GM12874 (cell line): ENCODE measurements around the gene GGT5.
"Not testable (repeated sequence)": the region's sequence is repeated elsewhere in the genome, so short reads cannot be mapped to it uniquely, and the experiment has no call there.

Experiments
- TF ChIP-seq, protein P1 (sequence below): IDR thresholded peaks from 2 replicates; pipeline ENCODE4 v1.5.1; 2011; ENCODE audit warnings: low read depth, mild to moderate bottlenecking, control low read depth, low read length, moderate library complexity; ENCODE audit not compliant: insufficient read depth

Gene GGT5

GRCh38 chr22:24245030-24245431, at the start of gene GGT5:
Gene GGT5, minus strand, starts transcription at chr22:24245082. Its CDS starts 357 bp downstream, at chr22:24244725.
- TF ChIP-seq, protein P1, sequence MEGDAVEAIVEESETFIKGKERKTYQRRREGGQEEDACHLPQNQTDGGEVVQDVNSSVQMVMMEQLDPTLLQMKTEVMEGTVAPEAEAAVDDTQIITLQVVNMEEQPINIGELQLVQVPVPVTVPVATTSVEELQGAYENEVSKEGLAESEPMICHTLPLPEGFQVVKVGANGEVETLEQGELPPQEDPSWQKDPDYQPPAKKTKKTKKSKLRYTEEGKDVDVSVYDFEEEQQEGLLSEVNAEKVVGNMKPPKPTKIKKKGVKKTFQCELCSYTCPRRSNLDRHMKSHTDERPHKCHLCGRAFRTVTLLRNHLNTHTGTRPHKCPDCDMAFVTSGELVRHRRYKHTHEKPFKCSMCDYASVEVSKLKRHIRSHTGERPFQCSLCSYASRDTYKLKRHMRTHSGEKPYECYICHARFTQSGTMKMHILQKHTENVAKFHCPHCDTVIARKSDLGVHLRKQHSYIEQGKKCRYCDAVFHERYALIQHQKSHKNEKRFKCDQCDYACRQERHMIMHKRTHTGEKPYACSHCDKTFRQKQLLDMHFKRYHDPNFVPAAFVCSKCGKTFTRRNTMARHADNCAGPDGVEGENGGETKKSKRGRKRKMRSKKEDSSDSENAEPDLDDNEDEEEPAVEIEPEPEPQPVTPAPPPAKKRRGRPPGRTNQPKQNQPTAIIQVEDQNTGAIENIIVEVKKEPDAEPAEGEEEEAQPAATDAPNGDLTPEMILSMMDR, result not testable (repeated sequence)

- TF ChIP-seq, protein P1, result no peak
These were observed 46.8 kb upstream of the GGT5 start for GRCh38 chr22:24291515-24292201.

DNA sequence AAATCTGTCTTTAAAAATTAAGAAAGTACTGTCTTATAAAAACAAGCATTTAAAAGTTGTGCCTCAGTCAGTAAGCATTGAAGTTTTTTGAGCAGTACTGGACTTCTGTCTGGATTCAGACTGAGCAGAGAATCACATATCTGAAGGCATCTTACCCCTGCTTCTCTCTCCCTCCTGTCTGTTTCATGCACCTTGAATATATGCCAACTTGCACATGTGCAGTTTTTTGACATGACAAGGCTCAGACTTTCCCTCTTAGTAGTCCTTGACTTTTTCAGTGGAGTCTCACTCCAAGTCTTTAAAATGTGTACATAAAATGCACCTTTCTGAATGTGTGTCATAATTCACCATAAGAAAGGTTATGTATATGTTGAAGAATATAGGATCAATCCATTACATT, 45.6 kb upstream of the GGT5 start:
- TF ChIP-seq, protein P1, result no peak

DNA sequence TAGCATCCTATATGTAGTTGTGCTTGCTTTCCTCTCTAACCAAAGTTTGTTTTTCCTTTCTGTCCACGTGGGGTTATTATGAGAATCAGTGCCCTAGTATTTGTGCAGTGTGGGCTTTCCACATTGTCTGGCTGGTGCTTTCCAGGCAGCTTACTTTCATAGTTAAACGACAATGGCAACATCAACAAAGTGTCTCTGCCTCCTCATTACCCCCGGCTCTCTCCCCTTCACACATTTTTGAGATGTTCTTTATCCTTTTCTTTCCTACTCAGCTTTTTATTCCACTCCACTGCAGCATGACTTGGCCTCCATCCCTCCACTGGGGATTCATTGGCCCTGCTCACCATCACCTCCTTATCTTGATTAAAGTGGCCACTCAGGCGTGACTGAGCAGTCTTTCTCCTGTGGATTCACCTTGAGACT, 44.9 kb upstream of the GGT5 start:
- TF ChIP-seq, protein P1, result no peak

DNA sequence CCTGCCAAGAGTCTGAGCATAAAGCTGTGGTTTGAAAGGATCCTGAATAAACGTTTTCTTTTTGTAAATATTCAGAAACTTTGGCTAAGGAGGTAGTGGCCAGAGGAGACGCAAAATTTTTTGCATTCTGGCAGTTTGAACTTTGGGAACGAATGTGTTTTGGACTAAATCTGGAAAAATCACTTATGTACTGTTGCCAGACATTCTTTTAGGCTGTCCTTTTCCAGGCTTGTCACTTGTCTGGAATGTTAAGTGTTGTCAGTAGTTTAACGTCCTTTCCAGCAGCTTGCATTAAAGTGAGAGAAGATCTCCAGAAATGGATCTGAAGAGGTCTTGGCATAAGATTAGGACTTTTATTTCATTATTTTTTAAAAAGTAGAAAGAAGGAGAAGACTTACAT, 44.2 kb upstream of the GGT5 start:
- TF ChIP-seq, protein P1, result no peak

DNA sequence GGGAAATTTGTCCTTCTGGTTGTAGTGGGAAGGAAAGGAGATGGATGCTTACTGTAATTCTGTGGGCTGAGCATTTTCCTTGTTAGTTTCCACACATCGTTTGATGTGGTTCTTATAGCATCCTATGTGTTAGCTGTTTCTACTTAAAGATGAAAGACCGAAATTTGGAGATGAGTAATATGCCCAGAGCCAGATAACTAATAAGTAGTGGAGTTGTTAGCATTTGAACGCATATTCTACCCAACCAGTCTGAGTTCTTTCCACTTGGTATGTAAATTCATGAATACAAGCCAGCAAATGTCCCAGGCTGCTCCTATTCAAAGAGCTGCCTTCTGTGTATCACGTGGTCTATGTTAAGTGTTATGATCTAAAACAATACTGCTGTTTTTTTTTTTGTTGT, 40.4 kb upstream of the GGT5 start:
- TF ChIP-seq, protein P1, result no peak

- TF ChIP-seq, protein P1, result no peak
These were observed 39.9 kb upstream of the GGT5 start for GRCh38 chr22:24284747-24285203.
